ENCODE data around the gene NUDT3.

GRCh38 chr6:34381081-34381480, 11.4 kb downstream of the NUDT3 start:
- TF ChIP-seq, protein P1, sequence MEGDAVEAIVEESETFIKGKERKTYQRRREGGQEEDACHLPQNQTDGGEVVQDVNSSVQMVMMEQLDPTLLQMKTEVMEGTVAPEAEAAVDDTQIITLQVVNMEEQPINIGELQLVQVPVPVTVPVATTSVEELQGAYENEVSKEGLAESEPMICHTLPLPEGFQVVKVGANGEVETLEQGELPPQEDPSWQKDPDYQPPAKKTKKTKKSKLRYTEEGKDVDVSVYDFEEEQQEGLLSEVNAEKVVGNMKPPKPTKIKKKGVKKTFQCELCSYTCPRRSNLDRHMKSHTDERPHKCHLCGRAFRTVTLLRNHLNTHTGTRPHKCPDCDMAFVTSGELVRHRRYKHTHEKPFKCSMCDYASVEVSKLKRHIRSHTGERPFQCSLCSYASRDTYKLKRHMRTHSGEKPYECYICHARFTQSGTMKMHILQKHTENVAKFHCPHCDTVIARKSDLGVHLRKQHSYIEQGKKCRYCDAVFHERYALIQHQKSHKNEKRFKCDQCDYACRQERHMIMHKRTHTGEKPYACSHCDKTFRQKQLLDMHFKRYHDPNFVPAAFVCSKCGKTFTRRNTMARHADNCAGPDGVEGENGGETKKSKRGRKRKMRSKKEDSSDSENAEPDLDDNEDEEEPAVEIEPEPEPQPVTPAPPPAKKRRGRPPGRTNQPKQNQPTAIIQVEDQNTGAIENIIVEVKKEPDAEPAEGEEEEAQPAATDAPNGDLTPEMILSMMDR (IDR thresholded peaks at IDR 0.05): no peak
- TF ChIP-seq POLR2A (IDR thresholded peaks at IDR 0.05) (no peak), EP300 (IDR thresholded peaks at IDR 0.05) (no peak), POLR2AphosphoS5 (IDR thresholded peaks at IDR 0.05) (no peak)

Data from gastroesophageal sphincter (tissue), 3 donors.